ENCODE data around the gene ENTPD3.
"Not testable (repeated sequence)": the region's sequence is repeated elsewhere in the genome, so short reads cannot be mapped to it uniquely, and the experiment has no call there.

The ENTPD3 gene

GRCh38 chr3:40407611-40408010, 20.6 kb downstream of the ENTPD3 start:
- no peak for DNase-seq

- no peak for DNase-seq
Observed at GRCh38 chr3:40414270-40414669, 27.3 kb downstream of the ENTPD3 start.

GRCh38 chr3:40417845-40418543, 31.0 kb downstream of the ENTPD3 start:
- peak; percentile 13 for DNase-seq

GRCh38 chr3:40422861-40423260, 35.9 kb downstream of the ENTPD3 start:
- DNase-seq: no peak

- no peak for DNase-seq
Observed at GRCh38 chr3:40427045-40427669, 40.2 kb downstream of the ENTPD3 start.

- no peak for DNase-seq
Observed at GRCh38 chr3:40432793-40433192, 45.8 kb downstream of the ENTPD3 start.

GRCh38 chr3:40437889-40438288, 50.9 kb downstream of the ENTPD3 start:
- DNase-seq: no peak

- no peak for DNase-seq
Observed at GRCh38 chr3:40445062-40445461, 58.1 kb downstream of the ENTPD3 start.

GRCh38 chr3:40445880-40446279, 58.9 kb downstream of the ENTPD3 start:
- DNase-seq: no peak

GRCh38 chr3:40450438-40450837, 63.5 kb downstream of the ENTPD3 start:
- DNase-seq: no peak

- no peak for DNase-seq
Observed at GRCh38 chr3:40451551-40451950, 64.6 kb downstream of the ENTPD3 start.

GRCh38 chr3:40452057-40452456, 65.1 kb downstream of the ENTPD3 start:
- DNase-seq: no peak

GRCh38 chr3:40452562-40452875, 65.5 kb downstream of the ENTPD3 start:
- no peak for DNase-seq

GRCh38 chr3:40452876-40453730, 66.1 kb downstream of the ENTPD3 start:
- peak; percentile 100 for DNase-seq

GRCh38 chr3:40453933-40454332, 66.9 kb downstream of the ENTPD3 start:
- no peak for DNase-seq

- no peak for DNase-seq
Observed at GRCh38 chr3:40455328-40455727, 68.3 kb downstream of the ENTPD3 start.

- DNase-seq: no peak
Observed at GRCh38 chr3:40456279-40456939, 69.4 kb downstream of the ENTPD3 start.

- DNase-seq: peak; percentile 99
Observed at GRCh38 chr3:40456940-40457823, 70.2 kb downstream of the ENTPD3 start, which contains the start of gene RPL14. RPL14 (plus strand) TSS chr3:40457339; CDS start chr3:40457472, 133 bp downstream.

- DNase-seq: no peak
Observed at GRCh38 chr3:40458473-40458872, 71.5 kb downstream of the ENTPD3 start.

- not testable (repeated sequence) for DNase-seq
Observed at GRCh38 chr3:40460481-40460880, 73.5 kb downstream of the ENTPD3 start.

GRCh38 chr3:40461161-40461560, 74.2 kb downstream of the ENTPD3 start:
- DNase-seq: peak; percentile 54

- DNase-seq: not testable (repeated sequence)
Observed at GRCh38 chr3:40462838-40463237, 75.9 kb downstream of the ENTPD3 start.
